Fibroblast of skin of left quadriceps (primary cell): Measurements from ENCODE around the gene NTRK3.

ENCODE experiments used
- DNase-seq, 2 experiments: peaks; one replicate each; pipeline ENCODE4 v3.0.0-alpha.2; 2013; ENCODE audit warnings: low read depth in 2 of 2

The NTRK3 gene

DNA sequence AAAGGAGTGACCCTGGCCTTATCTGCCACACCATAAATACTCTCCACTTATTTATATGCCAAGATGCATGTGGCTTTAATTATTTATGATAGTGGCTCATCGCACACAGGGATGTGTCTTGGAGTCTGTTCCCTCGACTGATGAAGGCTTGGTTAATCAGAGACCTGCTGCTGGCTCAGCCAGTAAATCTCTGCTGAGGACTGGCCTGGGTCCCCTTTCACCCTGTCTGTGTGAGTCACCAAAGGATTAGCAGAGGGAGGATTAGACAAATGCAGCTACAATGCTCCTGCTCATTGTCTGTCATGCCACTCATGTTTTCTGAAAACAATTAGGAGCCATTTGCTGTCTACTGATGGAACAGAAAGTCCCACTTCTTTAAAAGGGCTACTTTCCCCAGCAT, 226.8 kb downstream of the NTRK3 start:
- DNase-seq, result peak; percentile 35 to 45

DNA sequence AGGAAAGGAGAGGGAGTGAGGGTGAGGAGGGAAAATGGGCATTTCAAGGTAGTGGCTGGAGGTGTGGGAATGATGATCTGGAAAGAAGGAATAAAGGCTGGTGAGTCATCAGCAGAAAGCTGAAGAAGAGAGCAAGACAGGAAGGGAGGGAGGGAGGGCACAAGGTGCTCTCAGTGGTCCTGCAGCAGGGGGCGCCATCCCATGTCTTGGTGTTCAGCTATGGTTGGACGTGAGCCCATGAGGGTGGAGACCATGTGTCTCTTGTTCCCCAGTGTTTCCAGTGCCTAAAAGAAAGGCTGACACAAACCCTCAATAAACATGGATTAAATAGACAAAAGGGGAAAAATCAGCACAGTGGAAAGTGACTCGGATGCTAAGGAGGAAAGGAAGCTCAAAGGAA, 228.5 kb downstream of the NTRK3 start:
- no peak for DNase-seq

DNA sequence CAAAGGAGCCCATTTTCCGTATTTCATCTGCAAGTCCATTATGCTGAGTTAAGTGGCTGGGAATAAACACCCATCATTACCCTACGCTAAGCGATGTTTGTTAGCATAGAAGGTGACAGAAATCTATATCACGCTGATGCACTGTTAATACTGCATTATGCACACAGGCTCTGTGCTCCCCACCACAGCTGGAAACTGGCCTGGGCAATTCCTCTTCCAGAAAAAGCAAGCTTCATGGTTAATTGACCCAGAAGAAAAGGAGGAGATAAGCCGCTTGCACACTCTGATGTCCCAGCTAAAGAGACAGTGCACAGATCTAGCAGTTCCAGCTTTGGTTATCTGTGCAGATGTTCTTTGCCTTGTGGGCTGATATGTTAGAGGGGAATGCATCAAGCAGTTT, 232.6 kb downstream of the NTRK3 start:
- DNase-seq, result no peak

DNA sequence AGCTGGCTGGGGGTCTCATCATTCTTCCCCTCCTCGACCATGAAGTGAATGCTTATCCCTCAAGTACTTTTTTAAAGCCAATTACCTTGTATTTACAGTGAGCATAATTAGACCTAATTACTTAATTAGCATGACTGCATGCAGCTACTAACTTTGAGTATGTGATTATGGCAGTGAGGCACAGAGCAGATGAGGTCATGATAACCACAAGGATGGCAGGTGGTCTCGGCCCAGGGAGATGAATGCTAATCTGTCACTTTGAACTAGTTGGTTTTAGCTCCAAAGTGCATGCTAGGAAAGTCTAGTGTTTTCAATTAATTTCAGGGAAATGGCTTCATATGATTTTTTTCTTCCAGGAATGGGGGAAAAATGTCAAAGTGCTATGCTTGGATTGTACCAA, 233.8 kb downstream of the NTRK3 start:
- DNase-seq, result peak in 1 of 2 experiments; percentile 17

DNA sequence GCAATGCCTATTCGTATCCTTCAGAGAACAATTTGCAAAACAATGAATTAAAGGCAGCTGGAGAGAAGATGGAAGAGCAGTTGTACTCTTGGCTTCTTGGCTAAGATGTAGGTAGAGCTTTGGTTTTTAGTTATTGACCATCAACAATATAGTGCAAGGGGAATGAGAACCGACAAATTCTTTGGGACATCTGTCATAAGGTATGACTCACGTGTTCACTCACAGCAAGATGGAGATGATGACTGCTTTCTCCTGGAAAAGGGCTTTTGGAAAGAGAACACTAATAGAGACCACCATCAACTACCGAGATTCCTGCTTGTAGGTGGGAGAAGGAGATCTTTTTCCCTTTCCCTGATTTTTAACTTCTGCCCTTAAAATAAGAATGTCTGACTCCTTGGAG, 234.9 kb downstream of the NTRK3 start:
- DNase-seq, result no peak

DNA sequence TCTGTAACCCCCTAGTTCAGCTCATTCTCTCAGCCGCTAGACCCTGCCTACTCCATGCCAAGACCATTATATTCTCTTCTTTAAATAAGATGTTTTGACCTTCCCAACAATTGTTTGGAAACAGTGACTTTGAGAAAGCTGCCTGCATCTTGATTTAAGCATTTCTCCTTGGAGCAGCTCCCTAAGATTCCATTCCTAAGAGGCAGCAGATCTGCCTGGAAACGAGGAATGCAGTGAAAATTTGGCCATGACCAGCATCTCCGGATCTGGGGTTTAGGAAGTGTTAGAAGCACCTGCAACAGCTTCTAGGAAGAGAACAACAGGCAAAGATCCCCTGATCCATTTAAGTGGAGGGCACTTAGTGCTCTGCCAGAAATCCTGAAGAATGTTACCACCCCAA, 235.7 kb downstream of the NTRK3 start:
- no peak for DNase-seq

DNA sequence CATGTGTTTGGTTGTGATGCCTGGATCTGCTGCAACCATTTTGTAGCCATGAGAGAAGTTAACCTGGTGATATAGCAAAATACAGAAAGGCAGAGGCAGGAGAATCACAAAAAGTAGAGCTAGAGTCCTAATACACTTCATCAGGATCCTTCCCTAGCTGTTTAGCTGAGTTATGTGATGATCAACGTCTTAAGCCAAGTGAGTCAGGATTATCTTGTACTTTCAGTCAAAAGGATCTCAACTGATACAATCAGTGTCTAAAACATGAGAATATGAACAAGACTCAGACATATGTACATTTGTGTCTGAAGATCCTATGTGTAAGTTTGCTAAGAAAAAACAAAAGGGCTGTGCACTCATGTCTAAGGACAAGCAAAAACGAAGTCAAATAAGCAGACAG, 236.9 kb downstream of the NTRK3 start:
- DNase-seq, result no peak

DNA sequence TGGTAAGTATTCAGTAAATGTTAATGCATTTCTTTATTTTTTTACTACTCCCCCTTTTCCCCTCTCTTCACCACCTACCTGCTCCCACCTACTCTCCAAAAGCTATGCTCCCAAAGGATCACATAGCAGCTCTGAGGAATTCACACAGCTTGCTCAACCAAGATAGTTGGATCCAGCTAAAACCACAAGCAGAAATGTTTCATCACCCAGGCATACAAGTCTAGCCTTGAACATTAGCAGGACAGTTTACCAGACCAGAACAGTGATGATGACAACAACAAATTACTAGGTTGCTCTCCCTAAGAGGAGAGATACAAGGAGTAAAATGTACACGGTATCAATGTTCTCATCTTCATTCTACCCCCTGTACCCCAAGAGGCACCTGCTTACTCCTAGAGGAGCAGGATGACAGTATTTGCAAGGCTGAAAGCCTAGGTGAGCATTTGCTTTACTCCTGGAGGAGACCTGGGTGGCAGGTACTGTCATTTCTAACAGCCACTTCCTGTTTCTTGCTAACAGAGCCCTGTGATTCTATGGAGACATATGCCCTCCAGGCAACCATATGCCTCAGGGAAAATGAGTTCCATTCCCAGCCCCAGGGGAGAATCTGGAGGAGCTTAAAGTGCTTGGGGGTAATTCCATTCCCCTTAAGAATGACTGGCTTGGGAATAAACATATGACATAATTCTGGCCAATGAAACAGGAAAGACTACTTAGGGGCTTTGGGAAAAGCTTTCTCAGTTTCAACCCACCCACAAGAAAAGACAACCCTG, 237.5 kb downstream of the NTRK3 start:
- peak; percentile 80 to 81 for DNase-seq

DNA sequence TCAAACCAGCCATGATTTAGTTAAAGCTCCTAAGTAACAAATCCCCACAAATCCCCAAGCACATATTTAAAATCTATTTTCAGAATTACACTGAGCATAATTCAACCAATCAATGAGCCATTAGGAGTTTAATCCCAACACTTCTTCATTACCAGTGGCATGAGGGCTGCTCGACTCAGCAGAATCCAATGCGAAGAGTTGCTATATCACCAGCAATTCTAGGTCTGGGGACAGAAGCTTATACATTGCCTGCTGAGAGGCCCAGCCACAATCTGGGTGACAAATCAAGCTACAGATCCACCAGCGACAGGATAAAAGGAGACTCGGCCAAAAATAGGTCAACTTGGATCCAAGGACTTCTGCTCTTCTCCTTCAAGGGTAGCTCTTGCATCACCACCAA, 238.8 kb downstream of the NTRK3 start:
- DNase-seq, result no peak

DNA sequence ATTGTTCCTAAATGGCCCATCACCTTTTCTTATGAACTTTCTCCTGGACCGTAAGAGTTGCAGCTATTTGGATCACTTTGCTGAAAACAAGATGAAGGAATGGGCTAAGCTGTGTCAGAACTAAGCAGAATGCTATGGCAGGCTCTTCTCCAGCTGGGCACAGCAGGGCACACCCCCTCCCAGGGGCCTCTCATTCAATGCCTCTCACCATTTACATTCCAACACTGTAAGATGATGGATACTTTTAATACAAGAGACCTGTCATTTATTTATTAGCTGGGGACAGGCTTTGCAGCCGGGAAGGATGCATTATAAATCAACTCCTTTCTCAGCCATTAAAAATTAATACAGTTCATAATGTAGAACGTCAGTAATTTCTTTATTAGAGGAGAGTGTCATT, 240.1 kb downstream of the NTRK3 start:
- DNase-seq, result no peak

DNA sequence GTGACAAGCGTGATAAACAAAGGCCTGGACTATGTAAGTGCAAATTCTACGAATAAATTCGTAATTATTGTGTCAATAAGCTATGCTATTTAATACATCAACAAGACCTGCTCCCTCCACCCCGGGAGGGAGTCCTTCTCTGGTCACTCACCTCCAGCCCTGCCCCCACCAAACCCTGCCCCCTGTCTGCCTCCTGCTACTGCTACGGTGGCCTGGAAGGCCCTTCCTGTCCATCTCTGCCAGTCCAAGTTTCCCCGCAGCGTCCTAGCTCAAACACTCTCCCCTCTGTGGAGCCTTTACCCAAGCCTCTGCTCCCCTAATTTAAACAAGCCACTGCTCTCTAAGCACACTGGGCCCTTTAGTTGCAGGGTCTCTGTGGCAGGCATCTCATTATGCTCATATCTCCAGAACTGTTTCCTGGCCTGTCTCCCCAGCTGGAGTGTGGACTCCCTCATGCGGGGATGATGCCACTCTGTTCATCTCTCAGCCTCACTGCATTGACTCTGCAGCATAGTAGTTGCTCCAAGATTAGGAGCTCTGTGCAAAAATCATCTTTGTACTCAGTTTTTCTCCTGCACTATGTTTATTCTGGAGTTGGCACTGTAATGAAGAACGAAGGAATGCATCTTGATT, 241.2 kb downstream of the NTRK3 start:
- DNase-seq, result no peak

DNA sequence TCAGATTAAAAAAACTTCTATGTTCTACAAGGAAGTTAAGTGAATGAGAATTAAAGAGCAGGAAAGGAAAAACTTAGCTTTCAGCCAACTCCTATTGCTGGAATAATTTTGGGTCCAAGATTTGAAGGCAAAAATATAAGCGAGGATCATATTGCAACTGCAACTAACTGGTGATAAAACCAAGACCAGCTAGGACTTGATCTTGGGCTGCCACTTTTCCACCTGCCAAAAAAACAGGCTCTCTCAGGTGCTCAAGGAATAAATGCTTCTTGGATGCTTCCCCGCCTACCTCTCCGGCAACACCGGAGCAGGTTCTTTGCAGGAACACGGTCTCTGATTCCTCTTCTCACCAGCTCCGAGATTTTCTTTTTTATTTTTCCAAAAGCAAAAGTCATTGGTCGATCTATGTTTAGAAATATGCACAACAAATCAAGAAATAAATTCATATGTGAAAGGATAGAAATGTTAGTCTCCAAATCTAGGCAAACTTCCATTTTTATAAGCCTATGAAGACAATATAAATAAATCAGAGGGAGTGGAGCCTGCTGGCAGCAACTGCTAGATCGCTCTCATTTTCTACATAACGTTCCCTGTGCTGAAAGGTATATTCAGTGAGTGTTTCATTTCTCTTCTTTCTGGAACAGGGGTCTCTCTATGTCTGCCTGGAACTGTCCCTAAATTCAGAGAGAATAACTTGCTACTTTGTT, 241.9 kb downstream of the NTRK3 start:
- DNase-seq, result no peak

DNA sequence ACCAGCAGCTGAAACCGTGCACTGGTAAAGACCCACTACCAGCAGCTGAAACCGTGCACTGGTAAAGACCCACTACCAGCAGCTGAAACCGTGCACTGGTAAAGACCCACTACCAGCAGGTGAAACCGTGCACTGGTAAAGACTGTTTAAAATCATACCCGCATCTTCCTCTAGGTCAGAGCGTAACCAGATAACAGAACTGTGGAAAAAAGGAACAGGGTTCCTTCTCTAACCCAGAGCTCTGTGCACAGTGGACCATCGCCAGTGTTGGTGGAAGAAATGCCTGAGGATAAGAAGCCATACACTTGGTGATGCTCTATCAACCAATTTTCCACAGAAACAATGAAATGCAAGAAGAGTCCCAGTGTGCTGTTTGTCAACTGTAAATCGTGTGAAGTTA, 243.4 kb downstream of the NTRK3 start:
- DNase-seq, result no peak

DNA sequence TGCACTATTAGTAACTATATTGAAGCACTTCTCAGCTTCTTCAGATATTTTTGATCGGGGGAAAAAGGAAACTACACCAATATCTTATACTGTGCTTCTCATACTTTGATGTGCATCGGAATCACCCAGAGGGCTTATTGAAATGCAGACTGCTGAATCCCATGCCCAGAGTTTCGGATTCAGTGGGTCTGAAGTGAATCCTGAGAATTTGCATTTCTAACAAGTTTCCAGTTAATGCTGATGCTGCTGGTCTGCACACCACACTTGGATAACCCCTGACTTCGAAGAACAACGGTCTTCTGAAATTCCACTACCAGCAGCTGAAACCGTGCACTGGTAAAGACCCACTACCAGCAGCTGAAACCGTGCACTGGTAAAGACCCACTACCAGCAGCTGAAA, 243.9 kb downstream of the NTRK3 start:
- DNase-seq, result no peak

DNA sequence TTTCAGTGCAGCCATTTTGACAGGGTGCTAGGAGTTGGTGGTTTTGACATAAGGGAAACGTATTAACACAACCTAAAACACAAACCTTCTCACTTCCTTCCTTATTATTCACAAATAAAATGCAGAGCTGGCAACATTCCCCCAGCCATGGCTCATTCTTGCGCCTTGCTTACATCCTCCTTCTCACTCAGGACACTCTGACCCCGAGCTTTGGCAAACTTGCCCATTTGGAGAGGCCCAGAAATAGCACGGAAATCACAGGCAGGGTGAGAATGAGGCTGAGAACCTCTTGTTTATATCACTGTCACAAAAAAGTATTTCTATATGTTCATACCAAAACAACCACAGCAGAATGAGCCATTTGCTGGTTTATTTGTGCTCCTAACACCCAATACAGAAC, 244.3 kb downstream of the NTRK3 start:
- no peak for DNase-seq

DNA sequence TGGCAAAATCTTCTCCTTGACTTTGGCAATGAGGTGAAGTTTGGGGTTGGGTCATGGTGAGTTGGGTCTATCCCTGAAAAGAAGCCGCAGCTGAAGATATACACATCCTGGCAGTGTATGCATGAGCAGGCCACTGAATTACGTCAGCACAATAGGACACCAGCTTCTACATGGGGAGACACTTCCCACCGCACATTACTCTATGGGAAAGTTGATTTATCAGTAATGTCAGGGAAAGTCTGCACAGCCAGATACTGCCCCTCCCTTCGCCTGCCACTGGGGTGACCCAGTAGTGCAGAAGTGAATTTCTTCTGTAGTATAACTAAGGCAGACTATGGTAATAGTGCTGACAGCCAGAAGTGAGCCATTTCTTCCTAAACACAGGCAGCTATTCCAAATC, 245.0 kb downstream of the NTRK3 start:
- no peak for DNase-seq

DNA sequence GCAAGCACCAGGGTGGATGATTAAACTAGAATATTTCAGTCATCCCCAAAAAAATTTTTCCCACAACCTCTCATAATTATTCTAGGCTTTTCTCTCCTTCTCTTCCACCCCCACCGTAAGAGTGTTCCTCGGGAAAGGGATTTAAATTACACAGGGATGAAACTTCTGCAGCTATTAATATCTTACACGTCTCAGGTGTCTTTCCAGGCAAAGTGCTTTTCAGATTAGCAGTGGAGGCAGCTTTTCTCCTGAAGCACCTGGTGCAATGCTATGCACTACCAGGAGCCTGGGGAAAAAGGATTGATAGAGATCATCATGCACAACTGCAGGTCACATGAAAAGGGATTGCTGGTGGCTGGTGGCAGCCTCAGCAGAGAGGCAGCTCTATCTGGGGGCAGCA, 250.4 kb downstream of the NTRK3 start:
- no peak for DNase-seq

DNA sequence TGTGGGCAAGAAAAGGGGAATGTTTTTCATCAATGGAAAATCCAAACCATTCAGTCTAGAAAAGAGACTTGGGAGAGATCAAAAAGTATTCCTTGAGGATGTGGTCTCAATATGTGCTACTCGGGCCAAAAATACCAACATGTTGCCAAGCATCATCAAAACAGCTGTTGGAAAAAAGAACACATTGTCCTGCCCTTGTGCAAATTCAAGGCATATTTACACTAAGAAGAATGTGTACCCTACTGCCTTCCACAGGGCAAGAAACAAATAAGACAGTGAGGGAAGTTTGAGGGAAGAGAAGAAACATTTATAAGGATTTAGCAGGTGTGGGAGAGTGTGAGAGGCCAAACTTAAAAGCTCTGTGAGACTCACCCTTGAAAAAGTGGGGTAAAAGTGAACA, 252.1 kb downstream of the NTRK3 start:
- no peak for DNase-seq

DNA sequence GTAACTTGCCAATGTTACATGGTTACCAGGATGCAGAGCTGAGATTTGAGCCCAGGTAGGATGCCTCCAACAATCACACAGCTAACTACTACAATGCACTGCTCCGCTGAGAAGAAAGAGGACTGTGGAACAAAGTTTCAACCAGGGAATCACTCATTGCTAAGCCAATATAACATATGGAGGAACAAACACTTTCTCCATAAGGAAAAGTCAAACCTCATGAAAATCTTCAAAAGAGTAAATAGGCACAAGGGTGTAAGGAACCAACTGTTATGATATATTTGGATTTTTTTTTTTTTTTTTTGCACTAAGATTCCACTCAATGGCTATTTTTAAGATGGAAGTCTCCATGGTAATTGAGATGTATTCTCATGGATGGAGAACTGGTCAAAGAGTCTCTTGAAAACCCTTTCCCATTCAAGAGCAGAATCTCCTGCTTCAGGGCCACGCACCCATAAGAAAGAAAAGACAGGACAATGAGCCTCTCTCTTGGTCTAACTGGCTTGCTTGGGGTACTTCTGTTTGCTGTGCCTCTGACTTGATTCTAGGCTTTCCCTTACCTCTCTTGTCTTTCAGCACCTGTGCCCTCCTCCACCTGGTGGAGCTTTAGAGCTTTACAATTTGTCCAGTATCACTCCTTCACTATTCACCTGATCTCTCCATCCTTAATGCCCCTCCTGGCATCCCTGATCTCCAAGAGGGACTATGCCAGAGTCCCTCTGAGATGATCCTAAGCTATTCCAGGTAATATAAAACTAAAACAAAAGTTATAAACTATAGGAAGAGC, 252.8 kb downstream of the NTRK3 start:
- DNase-seq, result no peak

DNA sequence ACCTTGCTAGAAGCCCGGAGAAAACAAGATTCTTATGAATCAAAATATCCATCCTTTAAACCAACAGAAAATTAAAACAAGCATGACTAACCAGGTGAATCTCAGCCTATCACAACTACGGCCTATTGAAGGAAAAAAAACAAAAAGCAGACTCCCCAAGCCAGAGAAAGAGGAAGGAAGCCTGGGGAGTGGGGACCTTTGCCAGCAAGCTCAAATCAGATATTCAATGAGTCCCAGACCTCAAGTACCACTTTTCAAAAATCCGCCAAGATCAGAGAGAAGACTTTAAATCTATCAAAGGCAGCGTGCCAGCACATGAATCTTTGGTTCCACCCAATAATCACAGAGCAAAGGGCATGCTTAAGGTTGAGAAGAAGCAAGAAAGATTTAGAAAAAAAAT, 253.8 kb downstream of the NTRK3 start:
- no peak for DNase-seq

DNA sequence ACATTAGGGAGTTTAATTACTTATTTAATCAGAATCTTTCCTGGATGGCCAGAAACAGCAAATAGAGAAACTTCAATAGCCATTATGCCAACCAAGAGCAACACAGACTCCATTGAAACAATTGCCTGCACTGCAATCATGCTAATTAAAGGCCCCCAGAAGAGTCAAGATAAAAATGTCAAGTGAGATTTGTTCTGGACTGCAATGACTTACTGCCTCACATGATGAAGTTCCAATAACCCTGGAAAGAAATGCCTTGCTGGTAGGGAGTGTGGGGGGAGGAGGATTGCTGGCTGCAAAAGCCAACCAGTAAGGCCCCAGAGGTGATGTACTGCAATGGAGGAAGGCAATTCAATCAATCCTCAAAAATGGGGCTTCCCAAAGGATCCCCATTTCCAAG, 257.9 kb downstream of the NTRK3 start:
- no peak for DNase-seq

DNA sequence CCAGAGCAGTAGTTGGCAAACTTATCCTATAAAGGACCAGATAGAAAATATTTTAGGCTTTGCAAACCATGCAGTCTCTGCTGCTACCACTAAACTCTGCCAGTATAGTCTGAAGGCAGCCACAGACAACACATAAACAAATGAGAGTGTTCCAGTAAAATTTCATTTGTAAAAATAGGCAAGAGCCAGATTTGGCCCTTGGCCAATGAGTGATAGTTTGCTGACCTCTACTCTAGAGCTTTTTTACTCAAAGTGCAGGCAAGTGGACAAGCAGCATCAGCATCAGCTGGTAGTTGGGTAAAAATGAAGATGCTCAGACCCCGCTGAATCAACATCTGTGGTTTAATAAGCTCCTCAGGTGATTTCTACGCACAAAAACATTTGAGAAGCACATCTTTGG, 269.8 kb downstream of the NTRK3 start:
- DNase-seq, result no peak
